Neural progenitor cell (in vitro differentiated cells): Measurements from ENCODE around the gene ABI3BP. TPM values are rescaled to one million over a fixed set of nuclear protein-coding genes. Genes with fewer than 3 reads are reported as not detected.
A peak's percentile ranks its signal among the peaks of the same experiment; 100 is the strongest.

Source experiments
- DNase-seq: peaks from one replicate; pipeline ENCODE4 v3.0.0-alpha.2; 2016; ENCODE audit warnings: low spot score
- H2AFZ ChIP-seq: fragments of 200-600 bp; sonication (generic); replicated peaks from 2 replicates; pipeline ENCODE4 v1.6.1; 2016; ENCODE audit warnings: antibody characterized with exemption
- H3F3A ChIP-seq: fragments of 200-600 bp; sonication (generic); 2 replicates; pipeline ENCODE4 v1.6.1; 2016; ENCODE audit warnings: antibody characterized with exemption, low read depth
- H3K27ac ChIP-seq: fragments of 200-600 bp; sonication (generic); 2 replicates; pipeline ENCODE4 v1.5.1; 2016; ENCODE audit warnings: mild to moderate bottlenecking
- H3K27me3 ChIP-seq: fragments of 200-600 bp; sonication (generic); 2 replicates; pipeline ENCODE4 v1.6.1; 2016; ENCODE audit warnings: mild to moderate bottlenecking, moderate library complexity
- H3K36me3 ChIP-seq: fragments of 200-600 bp; sonication (generic); 2 replicates; pipeline ENCODE4 v1.5.1; 2016
- H3K4me1 ChIP-seq: fragments of 200-600 bp; sonication (generic); 2 replicates; pipeline ENCODE4 v1.6.1; 2016; ENCODE audit warnings: mixed run types
- H3K4me2 ChIP-seq: fragments of 200-600 bp; sonication (generic); 2 replicates; pipeline ENCODE4 v1.6.1; 2016
- H3K4me3 ChIP-seq: fragments of 200-600 bp; sonication (generic); 2 replicates; pipeline ENCODE4 v1.5.1; 2016
- H3K79me2 ChIP-seq: fragments of 200-600 bp; sonication (generic); 2 replicates; pipeline ENCODE4 v1.6.1; 2016; ENCODE audit warnings: low read depth
- H3K9ac ChIP-seq: fragments of 200-600 bp; sonication (generic); 2 replicates; pipeline ENCODE4 v1.6.1; 2016
- H3K9me3 ChIP-seq: fragments of 200-600 bp; sonication (generic); 2 replicates; pipeline ENCODE4 v1.5.1; 2016; ENCODE audit warnings: low read depth
- H4K20me1 ChIP-seq: fragments of 200-600 bp; sonication (generic); 2 replicates; pipeline ENCODE4 v1.6.1; 2016; ENCODE audit warnings: low read depth
- H3K27ac Mint-ChIP-seq: 3 replicates; pipeline ENCODE4 v1.8.0; 2021; ENCODE audit warnings: mixed read lengths
- H3K27me3 Mint-ChIP-seq: 2 replicates; pipeline ENCODE4 v1.8.0; 2022; ENCODE audit warnings: low read depth, mild to moderate bottlenecking, inconsistent platforms, moderate library complexity, mixed read lengths; ENCODE audit not compliant: insufficient read depth
- H3K36me3 Mint-ChIP-seq: 3 replicates; pipeline ENCODE4 v1.8.0; 2021; ENCODE audit warnings: mixed read lengths
- H3K4me1 Mint-ChIP-seq: 3 replicates; pipeline ENCODE4 v1.8.0; 2021; ENCODE audit warnings: mixed read lengths
- H3K4me3 Mint-ChIP-seq: 3 replicates; pipeline ENCODE4 v1.8.0; 2021; ENCODE audit warnings: mild to moderate bottlenecking, moderate library complexity, mixed read lengths
- H3K9me3 Mint-ChIP-seq: 3 replicates; pipeline ENCODE4 v1.8.0; 2020; ENCODE audit warnings: mixed read lengths
- CTCF ChIP-seq: fragments of 200-600 bp; sonication (generic); IDR thresholded peaks from 2 replicates; pipeline ENCODE4 v1.5.1; 2017; ENCODE audit warnings: antibody characterized with exemption, mild to moderate bottlenecking
- EZH2 ChIP-seq: fragments of 200-600 bp; sonication (generic); IDR thresholded peaks from 2 replicates; pipeline ENCODE4 v1.6.1; 2017; ENCODE audit warnings: antibody characterized with exemption, mild to moderate bottlenecking, moderate library complexity
- EZH2phosphoT487 ChIP-seq: fragments of 200-600 bp; sonication (generic); IDR thresholded peaks from 2 replicates; pipeline ENCODE4 v1.6.1; 2017; ENCODE audit warnings: antibody characterized with exemption
- total RNA-seq: library from RNA; depleted of rRNA; stranded (reverse); fragments of >200 nt; gene quantifications from 2 replicates; pipeline ENCODE4 v1.2.3, GENCODE V29; 2015; ENCODE audit warnings: low replicate concordance

Gene ABI3BP
- total RNA-seq, 1 donor from 2014 or later, result not detected

- DNase-seq, result no peak
- Mint-ChIP-seq H3K27me3 (peaks cover 3% of the 10 kb centered on the region), H3K9me3 (no peaks in the 10 kb centered on the region), H3K36me3 (no peaks in the 10 kb centered on the region), H3K27ac (no peak overlapping the region), H3K4me3 (no peak overlapping the region), H3K4me1 (peaks cover 4% of the 10 kb centered on the region)
- no peak overlapping the region for H3K9ac ChIP-seq
- H3K9me3 ChIP-seq, result no peaks in the 10 kb centered on the region
- no peak overlapping the region for H3K27ac ChIP-seq
- H3K4me3 ChIP-seq, result no peak overlapping the region
- H4K20me1 ChIP-seq, result no peaks in the 10 kb centered on the region
- H2AFZ ChIP-seq, result no peak overlapping the region
- H3F3A ChIP-seq, result no peaks in the 10 kb centered on the region
- peaks cover 6% of the 10 kb centered on the region for H3K4me1 ChIP-seq
- no peaks in the 10 kb centered on the region for H3K79me2 ChIP-seq
- H3K27me3 ChIP-seq, result no peaks in the 10 kb centered on the region
- TF ChIP-seq CTCF (no peak), EZH2phosphoT487 (no peak), EZH2 (no peak)
- H3K4me2 ChIP-seq, result no peak overlapping the region
- no peaks in the 10 kb centered on the region for H3K36me3 ChIP-seq
Observed at GRCh38 chr3:100834332-100834731, 158.9 kb downstream of the ABI3BP start.

GRCh38 chr3:100833483-100833882, 159.7 kb downstream of the ABI3BP start:
- Histone ChIP-seq H3F3A (no peaks in the 10 kb centered on the region), H3K4me1 (peaks cover 6% of the 10 kb centered on the region), H3K4me2 (no peak overlapping the region), H3K27ac (no peak overlapping the region), H3K9ac (no peak overlapping the region), H4K20me1 (no peaks in the 10 kb centered on the region), H3K4me3 (no peak overlapping the region), H3K79me2 (no peaks in the 10 kb centered on the region), H3K9me3 (no peaks in the 10 kb centered on the region), H2AFZ (no peak overlapping the region), H3K36me3 (no peaks in the 10 kb centered on the region), H3K27me3 (no peaks in the 10 kb centered on the region)
- Mint-ChIP-seq H3K4me1 (peaks cover 4% of the 10 kb centered on the region), H3K36me3 (no peaks in the 10 kb centered on the region), H3K27ac (no peak overlapping the region), H3K9me3 (no peaks in the 10 kb centered on the region), H3K27me3 (no peaks in the 10 kb centered on the region), H3K4me3 (no peak overlapping the region)
- DNase-seq, result peak; percentile 50
- no peak for TF ChIP-seq EZH2
- TF ChIP-seq CTCF, result no peak
- no peak for TF ChIP-seq EZH2phosphoT487

GRCh38 chr3:100831629-100832028, 161.6 kb downstream of the ABI3BP start:
- Histone ChIP-seq H3K4me2 (no peak overlapping the region), H2AFZ (no peak overlapping the region), H3K27ac (no peak overlapping the region), H3K9me3 (no peaks in the 10 kb centered on the region), H3F3A (no peaks in the 10 kb centered on the region), H3K4me1 (peaks cover 6% of the 10 kb centered on the region), H3K4me3 (no peak overlapping the region), H3K36me3 (no peaks in the 10 kb centered on the region), H3K9ac (no peak overlapping the region), H3K27me3 (no peaks in the 10 kb centered on the region), H3K79me2 (no peaks in the 10 kb centered on the region), H4K20me1 (no peaks in the 10 kb centered on the region)
- no peak for DNase-seq
- Mint-ChIP-seq H3K4me1 (peaks cover 4% of the 10 kb centered on the region), H3K27ac (no peak overlapping the region), H3K27me3 (no peaks in the 10 kb centered on the region), H3K36me3 (no peaks in the 10 kb centered on the region), H3K9me3 (no peaks in the 10 kb centered on the region), H3K4me3 (no peak overlapping the region)
- no peak for TF ChIP-seq EZH2phosphoT487
- TF ChIP-seq CTCF, result no peak
- no peak for TF ChIP-seq EZH2
